GM12872 (cell line): Measurements from ENCODE around the gene PREX1.

ENCODE experiments used
- TF ChIP-seq, protein P1 (sequence below): IDR thresholded peaks from 3 replicates; pipeline ENCODE4 v1.5.1; 2011; ENCODE audit warnings: low read depth, mild to moderate bottlenecking, low read length, moderate library complexity; ENCODE audit not compliant: insufficient read depth

PREX1 gene

GRCh38 chr20:48743807-48744206 is 84.0 kb downstream of the PREX1 start:
- TF ChIP-seq, protein P1, sequence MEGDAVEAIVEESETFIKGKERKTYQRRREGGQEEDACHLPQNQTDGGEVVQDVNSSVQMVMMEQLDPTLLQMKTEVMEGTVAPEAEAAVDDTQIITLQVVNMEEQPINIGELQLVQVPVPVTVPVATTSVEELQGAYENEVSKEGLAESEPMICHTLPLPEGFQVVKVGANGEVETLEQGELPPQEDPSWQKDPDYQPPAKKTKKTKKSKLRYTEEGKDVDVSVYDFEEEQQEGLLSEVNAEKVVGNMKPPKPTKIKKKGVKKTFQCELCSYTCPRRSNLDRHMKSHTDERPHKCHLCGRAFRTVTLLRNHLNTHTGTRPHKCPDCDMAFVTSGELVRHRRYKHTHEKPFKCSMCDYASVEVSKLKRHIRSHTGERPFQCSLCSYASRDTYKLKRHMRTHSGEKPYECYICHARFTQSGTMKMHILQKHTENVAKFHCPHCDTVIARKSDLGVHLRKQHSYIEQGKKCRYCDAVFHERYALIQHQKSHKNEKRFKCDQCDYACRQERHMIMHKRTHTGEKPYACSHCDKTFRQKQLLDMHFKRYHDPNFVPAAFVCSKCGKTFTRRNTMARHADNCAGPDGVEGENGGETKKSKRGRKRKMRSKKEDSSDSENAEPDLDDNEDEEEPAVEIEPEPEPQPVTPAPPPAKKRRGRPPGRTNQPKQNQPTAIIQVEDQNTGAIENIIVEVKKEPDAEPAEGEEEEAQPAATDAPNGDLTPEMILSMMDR: no peak

GRCh38 chr20:48742912-48743680 is 84.7 kb downstream of the PREX1 start:
- TF ChIP-seq, protein P1: no peak

GRCh38 chr20:48742233-48742632 is 85.6 kb downstream of the PREX1 start:
- TF ChIP-seq, protein P1: no peak

GRCh38 chr20:48741669-48742068 is 86.1 kb downstream of the PREX1 start:
- TF ChIP-seq, protein P1: no peak

- TF ChIP-seq, protein P1: no peak
Observed at GRCh38 chr20:48740712-48741111, 87.1 kb downstream of the PREX1 start.

GRCh38 chr20:48740292-48740649 is 87.5 kb downstream of the PREX1 start:
- TF ChIP-seq, protein P1: no peak

DNA sequence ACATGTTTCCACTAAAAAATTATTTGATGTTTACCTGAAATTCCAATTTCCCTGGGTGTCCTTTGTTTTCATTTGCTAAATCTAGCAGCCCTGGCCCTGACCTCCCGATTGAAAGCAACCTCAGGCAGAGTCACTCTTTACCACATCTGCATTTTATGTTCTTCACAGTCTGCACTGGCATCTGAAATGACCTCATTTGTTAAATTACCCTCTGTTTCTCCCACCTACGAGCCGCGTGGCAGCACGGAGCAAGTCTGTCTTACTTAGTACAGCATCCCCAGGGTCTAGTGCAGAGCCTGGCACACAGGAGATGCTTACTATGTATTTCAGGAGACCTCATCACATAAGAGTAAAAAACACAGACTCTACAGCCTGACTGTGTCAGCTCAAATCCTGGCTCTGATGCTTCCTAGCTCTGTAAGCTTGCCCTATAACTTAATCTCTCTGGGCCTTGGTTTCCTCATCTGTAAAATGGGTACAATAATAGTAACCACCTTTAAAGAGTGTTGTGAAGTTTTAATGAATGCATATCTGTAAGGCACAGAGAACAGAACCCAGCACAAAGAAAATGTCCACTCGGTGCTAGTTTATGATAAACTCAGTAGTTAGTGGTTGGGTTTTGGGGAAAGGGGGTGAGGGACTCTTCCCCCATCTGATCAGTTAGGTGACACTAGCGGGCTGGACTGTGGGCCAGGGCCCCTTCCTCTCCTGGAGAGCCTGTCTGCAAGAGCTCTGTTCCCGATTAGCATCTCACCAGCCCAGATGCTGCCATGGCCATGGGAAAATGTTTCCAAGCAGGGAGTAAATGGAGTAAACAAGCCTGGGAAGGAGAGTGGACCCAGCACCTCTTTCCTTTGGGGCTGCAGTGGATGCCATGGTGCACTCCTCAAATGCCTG is 88.2 kb downstream of the PREX1 start:
- TF ChIP-seq, protein P1: no peak
